HG03060 (cell line): ENCODE data around the gene UBP1.
"Not testable (repeated sequence)": the region's sequence is repeated elsewhere in the genome, so short reads cannot be mapped to it uniquely, and the experiment has no call there.

ENCODE experiments used
- ATAC-seq: cut with Tn5 transposase; IDR thresholded peaks from one replicate; pipeline ENCODE4 v1.9.1; 2021; ENCODE audit warnings: low read depth, moderate number of reproducible peaks; ENCODE audit not compliant: unreplicated experiment

The UBP1 gene

GRCh38 chr3:33339758-33340157 is 100.4 kb downstream of the UBP1 start:
- no peak for ATAC-seq

- ATAC-seq, result not testable (repeated sequence)
Measured at GRCh38 chr3:33338936-33339465, 101.2 kb downstream of the UBP1 start.
